Transverse colon (tissue), 3 donors: Measurements from ENCODE around the gene TNPO1.
A peak's percentile ranks its signal among the peaks of the same experiment; 100 is the strongest.

Experiments
- EP300 ChIP-seq: sonication (generic); formaldehyde crosslinking; IDR thresholded peaks from one replicate; pipeline ENCODE4 v1.6.1; 2017; ENCODE audit warnings: antibody characterized with exemption, low read depth
- POLR2A ChIP-seq: fragments of 450-650 bp; IDR thresholded peaks from one replicate; pipeline ENCODE4 v1.6.1; 2016; ENCODE audit warnings: antibody characterized with exemption, mild to moderate bottlenecking, moderate library complexity
- TF ChIP-seq, protein P1 (sequence below), 5 experiments: fragments of 200-600 bp in 3 of 5; fragments of 450-650 bp in 2 of 5; sonication (generic) in 3 of 5; IDR thresholded peaks; 1 replicate in 2 of 5; 2 replicates in 3 of 5; pipeline ENCODE4 v1.5.1; 2016 to 2017; ENCODE audit warnings: antibody characterized with exemption in 5 of 5, inconsistent platforms in 3 of 5, mild to moderate bottlenecking in 2 of 5, moderate library complexity in 1 of 5

GRCh38 chr5:72920690-72921502, 104.4 kb downstream of the TNPO1 start:
- TF ChIP-seq EP300: no peak
- TF ChIP-seq, protein P1, sequence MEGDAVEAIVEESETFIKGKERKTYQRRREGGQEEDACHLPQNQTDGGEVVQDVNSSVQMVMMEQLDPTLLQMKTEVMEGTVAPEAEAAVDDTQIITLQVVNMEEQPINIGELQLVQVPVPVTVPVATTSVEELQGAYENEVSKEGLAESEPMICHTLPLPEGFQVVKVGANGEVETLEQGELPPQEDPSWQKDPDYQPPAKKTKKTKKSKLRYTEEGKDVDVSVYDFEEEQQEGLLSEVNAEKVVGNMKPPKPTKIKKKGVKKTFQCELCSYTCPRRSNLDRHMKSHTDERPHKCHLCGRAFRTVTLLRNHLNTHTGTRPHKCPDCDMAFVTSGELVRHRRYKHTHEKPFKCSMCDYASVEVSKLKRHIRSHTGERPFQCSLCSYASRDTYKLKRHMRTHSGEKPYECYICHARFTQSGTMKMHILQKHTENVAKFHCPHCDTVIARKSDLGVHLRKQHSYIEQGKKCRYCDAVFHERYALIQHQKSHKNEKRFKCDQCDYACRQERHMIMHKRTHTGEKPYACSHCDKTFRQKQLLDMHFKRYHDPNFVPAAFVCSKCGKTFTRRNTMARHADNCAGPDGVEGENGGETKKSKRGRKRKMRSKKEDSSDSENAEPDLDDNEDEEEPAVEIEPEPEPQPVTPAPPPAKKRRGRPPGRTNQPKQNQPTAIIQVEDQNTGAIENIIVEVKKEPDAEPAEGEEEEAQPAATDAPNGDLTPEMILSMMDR (IDR thresholded peaks at IDR 0.05): peak; percentile 21 to 34 (median 26)
- TF ChIP-seq POLR2A: no peak
